Stimulated activated CD4-positive, alpha-beta T cell treated with anti-CD3 and anti-CD28 coated beads, TNF-alpha, amount 100 ng/mL, for 4 hours (primary cell): ENCODE results near the gene MIA2.
A peak's percentile ranks its signal among the peaks of the same experiment; 100 is the strongest.
"Not testable (repeated sequence)": the region's sequence is repeated elsewhere in the genome, so short reads cannot be mapped to it uniquely, and the experiment has no call there.

Experiments used
- DNase-seq, 3 experiments: peaks; one replicate each; pipeline ENCODE4 v3.0.0-alpha.2; 2020; ENCODE audit warnings: low read depth in 3 of 3

The MIA2 gene

DNA sequence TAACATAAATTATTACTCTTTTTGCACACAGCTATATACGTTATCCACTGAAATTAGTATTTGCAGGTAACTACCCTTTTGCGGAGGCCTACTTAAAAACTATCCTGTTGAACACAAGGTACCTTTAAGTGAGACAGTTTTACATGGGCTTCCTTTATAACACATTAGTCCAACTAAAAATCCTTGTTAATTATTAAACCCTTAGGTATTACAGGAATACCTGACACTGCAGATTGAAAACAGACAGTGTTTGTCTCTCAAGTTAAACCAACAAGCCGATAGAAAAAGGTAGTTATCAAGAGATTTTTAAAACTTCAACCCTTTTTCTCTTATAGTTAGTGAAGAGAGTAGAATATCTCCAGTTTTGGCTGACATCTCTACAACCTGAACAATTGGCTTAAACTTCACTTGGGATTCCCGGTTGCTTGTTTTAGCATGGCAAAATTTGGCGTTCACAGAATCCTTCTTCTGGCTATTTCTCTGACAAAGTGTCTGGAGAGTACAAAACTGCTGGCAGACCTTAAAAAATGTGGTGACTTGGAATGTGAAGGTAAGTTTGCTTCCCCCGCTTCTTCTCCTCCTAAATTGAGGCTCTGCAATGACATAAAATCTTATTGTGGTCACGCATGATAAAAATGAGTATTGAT is at the start of gene MIA2:
Gene MIA2, plus strand, starts transcription at position 236 of the 647 bp plus-strand sequence. Its CDS starts 200 bp downstream, at position 436.
- no peak for DNase-seq

DNA sequence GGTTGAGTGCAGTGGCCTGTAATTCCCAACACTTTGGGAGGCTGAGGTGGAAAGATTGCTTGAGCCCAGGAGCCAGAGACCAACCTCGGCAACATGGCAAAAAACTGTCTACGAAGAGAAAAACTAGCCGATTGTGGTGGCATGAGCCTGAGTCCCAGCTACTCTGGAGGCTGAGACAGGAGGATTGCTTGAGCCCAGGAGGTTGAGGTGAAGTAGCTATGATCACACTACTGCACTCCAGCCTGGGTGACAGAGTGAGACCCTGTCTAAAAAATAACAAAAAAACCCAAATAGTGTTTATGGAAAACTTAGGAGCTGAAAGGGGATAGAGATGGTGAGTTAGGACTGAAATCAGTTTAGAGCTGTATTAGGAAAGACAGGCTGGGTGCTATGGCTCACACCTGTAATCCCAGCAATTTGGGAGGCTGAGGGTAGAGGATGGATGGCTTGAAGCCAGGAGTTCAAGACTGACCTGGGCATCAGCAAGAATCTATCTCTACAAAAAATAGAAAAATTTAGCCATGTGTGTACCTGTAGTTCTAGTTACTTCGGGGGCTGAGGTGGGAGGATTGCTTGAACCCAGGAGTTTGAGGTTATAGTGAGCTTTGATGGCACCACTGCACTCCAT is 49.0 kb upstream of the MIA2 start:
- no peak for DNase-seq

GRCh38 chr14:39185256-39186049 is 48.3 kb upstream of the MIA2 start:
- no peak for DNase-seq

GRCh38 chr14:39186941-39187525 is 46.7 kb upstream of the MIA2 start:
- no peak for DNase-seq

DNA sequence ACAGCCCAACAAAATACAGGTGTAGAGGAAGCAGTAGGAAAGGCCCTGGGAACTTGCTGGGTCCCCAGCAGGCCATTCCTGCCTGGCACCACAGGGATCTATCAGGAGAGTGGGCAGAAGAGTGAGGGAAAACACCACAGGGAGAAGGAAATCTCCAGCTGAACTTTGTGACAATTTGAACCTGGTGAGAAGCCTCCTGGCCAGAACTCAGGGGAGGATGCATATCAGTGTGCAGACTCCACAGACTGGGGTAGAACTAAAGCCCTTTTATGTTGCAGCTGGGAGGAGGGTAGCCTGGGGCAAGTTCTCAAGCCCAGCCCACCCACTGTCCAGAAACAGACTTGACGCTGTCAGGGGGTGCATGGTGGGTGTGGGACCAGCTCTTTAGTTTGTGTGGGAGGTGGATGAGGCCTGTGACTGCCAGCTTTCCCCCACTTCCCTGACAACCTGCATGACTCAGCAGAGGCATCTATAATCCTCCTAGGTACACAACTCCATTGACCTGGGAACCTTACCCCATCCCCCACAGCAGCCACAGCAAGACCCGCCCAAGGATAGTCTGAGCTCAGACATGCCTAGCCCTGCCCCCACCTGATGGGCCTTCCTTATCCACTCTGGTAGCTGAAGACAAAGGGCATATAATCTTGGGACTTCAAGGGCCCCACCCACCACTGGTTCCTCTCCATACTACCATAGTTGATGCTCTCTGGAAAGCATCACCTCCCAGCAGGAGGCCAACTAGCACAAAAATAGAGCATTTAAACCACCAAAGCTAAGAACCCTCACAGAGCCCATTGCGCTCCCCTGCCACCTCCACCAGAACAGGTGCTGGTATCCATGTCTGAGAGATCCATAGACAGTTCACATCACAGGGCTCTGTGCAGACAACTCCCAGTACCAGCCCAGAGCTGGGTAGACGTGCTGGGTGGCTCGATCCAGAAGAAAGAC is 29.8 kb upstream of the MIA2 start:
- DNase-seq = no peak

DNA sequence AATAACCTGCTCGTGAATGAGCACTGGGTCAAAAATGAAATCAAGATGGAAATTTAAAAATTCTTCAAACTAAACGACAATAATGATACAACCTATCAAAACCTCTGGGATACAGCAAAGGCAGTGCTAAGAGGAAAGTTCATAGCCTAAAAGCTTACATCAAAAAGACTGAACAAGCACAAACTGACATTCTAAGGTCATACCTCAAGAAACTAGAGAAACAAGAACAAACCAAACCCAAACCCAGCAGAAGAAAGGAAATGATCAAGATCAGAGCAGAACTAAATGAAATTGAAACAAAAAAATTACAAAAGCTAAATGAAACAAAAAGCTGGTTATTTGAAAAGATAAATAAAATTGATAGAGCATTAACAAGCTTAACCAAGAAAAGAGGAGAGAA is 26.3 kb upstream of the MIA2 start:
- not testable (repeated sequence) for DNase-seq

DNA sequence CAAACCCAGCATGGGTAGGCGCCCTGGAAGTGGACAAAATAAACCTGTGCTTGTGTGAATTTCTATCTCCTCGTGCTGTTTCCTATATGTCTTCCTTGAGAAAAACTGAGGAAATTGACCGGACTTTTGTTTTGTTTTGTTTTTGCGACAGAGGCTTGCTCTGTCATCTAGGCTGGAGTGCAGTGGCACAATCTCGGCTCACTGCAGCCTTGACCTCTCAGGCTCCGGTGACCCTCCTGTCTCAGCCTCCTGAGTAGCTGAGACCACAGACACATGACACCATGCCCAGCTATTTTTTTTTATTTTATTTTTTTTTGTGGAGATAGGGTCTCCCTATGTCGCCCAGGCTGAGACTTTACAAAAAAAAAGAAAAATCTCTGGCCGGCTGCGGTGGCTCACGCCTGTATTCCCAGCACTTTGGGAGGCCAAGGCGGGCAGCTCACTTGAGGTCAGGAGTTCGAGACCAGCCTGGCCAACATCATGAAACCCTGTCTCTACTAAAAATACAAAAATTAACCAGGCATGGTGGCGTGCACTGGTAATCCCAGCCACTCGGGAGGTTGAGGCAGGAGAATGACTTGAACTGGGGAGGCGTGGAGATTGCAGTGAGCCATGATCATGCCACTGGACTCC is 22.5 kb upstream of the MIA2 start:
- DNase-seq = no peak

DNA sequence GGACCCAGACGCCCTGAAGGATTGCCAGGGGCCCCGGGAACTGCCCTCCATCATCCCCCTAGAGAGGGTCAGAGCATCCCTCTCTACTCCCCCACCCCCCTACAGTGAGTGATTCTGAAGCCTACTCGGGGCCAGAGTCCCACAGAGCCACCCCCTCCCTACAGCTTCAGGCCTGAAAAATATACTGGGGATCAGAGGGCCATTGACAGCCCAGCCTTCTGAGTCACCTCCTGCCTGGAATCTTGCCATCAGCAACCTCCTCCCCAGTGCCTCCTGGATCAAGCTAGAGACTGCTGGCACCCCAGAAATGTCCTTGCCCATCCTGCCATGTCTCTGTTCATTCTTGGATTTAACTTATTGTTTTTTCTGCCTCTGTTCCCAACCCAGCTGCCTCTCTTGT is 21.7 kb upstream of the MIA2 start:
- DNase-seq = no peak

DNA sequence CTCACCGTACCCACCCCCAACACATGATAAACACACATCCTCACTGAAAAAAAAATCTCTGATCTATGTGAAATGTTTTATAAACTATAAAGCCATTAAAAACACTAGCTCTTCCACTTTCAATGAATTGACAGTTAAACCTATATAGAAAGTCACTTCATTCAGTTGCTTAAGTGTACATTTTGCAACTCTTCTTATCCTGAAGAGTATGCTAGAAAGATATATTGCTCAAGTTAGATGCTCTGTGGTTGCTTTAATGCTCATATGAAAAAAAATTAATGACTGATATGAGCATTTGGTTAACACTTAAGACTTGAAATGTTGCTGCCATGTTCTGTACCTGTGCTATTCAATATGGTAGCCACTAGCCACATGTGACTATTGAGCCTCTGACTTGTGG is 21.0 kb upstream of the MIA2 start:
- no peak for DNase-seq

DNA sequence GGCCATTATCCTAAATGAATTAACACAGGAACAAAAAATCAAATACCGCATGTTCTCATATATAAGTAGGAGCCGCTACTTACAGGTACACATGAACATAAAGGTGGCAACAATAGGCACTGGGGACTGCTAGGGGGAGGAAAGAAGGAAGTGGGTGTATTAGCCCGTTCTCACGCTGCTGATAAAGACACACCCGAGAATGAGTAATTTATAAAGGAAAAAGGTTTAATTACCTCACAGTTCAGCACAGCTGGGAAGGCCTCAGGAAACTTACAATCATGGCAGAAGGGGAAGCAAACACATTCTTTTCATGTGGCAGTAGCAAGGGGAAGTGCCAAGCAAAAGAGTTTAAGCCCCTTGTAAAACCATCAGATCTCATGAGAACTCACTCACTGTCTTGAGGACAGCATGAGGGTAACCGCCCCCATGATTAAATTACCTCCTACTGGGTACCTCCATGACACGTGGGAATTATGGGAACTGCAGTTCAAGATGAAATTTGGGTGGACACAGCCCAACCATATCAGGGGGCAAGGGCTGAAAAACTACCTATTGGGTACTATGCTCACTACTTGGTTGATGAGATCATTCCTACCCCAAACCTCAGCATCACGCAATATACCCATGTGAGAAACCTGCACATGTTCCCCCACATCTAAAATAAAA is 16.4 kb upstream of the MIA2 start:
- no peak for DNase-seq

DNA sequence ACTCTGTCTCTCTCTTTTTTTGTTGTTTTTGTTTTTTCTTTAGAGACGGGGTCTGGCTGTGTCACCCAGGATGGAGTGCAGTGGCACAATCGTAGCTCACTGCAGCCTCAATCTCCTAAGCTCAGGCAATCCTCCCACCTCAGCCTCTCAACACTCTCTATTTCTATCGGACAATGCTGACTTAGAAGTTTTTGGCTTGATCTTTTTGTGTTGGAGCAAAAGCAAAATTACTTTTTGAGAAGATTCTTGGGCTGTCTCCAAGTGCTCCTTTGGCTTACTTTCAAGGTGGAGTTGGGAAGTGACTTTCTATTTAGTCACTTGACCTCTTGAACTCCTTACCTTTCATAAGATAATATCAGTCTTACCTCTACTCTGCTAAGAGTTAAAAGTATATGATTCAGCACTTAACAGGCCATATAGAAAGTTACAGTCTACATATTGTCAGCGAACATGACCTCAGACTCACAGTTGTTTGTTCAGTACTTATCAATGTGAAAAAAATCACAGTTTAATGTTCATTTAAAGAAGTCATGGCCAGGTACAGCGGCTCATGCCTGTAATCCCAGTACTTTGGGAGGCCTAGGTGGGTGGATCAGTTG is 15.4 kb upstream of the MIA2 start:
- DNase-seq = no peak

DNA sequence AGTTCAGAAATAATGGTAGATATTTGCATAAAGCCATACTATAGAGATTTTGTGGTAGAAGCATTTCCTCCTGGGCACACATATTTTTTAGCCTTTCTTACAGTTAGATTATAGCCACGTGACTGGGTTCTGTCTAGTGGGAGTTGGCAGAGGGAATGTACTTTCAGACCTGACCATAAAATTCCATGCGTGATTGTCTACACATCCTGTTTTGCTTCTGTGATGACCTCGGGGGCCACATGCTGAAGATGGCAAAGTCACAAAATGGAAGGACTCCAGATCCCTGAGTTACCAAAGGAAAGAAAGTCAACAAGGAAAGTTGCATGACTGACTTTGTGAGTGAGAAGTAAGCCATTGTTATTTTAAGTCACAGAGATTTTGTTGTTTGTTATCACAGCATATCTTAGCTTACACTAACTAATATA is 14.6 kb upstream of the MIA2 start:
- DNase-seq = no peak

DNA sequence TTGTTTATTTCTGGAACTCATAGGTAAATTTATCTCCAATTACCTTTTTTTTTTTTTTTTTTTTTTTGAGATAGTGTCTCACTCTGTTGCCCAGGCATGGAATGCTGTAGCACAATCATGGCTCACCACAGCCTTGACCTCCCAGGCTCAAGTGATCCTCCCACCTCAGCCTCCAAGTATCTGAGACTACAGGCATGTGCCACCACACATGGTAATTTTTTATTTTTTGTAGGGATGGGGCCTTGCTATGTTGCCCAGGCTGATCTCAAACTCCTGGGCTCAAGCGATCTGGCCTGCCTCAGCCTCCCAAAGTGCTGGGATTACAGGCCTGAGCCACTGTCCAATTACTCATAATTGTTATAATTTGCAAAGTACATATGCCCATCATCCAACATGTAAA is 13.2 kb upstream of the MIA2 start:
- DNase-seq = not testable (repeated sequence)

DNA sequence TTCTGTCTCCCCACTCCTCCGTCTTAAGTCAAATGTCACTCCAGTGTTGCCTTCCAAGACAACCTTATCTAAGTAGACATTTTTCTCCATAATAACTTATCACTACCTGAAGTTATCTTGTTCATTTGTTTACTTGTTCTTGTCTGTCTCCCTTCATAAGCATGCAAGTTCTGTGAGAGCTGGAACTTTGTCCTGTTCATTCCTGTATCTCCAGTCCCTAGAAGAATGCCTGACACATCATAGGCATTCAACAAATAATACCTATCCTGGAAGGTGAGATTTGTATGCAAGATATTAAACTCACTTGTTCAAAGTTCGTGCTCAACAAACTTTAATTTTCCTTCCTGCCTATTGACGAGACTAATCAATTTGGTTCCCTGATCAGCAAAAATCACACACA is 5.7 kb upstream of the MIA2 start:
- DNase-seq = no peak

GRCh38 chr14:39228509-39229221 is 5.0 kb upstream of the MIA2 start:
- no peak for DNase-seq

- peak in 2 of 3 experiments; percentile 13 to 29 for DNase-seq
Measured at GRCh38 chr14:39229222-39229543, 4.5 kb upstream of the MIA2 start.

DNA sequence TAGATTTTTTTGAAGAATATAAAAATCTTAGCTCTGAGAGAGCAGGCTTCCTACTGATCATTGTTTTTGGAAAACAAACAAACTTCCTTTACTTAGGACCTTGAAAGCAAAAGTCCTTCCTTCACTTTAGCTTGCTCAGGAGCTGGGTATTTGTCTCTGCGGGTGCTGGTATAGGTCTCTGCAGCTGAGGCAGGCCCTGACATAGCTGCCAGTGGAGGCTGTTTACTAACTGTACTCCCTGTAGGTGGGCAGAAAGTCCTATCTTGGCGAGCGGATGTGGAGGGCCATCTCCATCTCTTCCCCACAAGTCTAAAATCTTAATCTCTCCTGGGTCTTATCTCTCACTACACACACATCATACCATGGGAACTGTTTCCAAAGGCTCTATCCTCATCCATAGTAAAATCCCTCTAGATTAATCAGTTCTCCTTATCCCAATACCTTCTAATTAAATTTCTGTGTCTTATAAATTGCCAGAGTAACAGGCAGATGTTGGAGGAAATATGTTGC is 4.1 kb upstream of the MIA2 start:
- no peak for DNase-seq

- no peak for DNase-seq
Measured at GRCh38 chr14:39230416-39231035, 3.2 kb upstream of the MIA2 start.
